ENCODE measurements around the gene TRPV2.
A peak's percentile ranks its signal among the peaks of the same experiment; 100 is the strongest.
"Not testable (repeated sequence)": the region's sequence is repeated elsewhere in the genome, so short reads cannot be mapped to it uniquely, and the experiment has no call there.

TRPV2 gene

DNA sequence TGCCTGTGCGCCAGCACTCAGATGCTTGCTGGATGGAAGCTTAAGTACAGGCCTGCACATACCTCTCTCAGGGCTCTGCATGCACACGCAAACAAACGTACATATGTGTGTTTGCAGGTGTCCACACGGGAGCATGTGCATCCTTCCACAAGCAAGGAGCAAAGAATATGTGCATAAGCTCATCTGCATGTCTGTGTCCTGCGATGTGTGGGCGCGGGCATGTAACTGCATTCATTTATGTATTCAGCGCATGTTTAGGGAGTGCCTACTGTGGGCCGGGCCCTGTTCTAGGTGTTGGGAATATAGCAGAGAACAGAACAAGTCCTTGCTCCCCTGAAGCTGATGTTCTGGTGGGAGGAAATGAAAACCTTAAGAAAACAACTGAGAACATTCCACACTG is 13.7 kb downstream of the TRPV2 start:
- DNase-seq = no peak
- in situ Hi-C loops (cut with HindIII; ENCODE audit: low pct_ligation_motif_present, low pct_unique_long_range_greater_than_20kb, low sequenced_read_pairs) = no loop called here

DNA sequence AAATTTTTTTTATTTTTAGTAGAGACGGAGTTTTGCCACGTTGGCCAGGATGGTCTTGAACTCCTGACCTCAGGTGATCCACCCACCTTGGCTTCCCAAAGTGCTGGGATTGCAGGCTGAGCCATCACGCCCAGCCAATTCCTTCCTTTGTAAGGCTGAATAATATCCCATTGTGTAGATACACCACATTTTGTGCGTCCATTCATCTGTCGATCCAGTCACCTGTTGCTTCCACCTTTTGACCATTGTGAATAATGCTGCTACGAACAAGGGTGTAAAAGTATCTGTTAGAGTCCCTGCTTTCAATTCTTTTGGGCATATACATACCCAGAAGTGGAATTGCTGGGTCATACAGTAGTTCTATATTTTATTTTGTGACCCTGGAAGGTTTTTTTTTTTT is 15.3 kb downstream of the TRPV2 start:
- DNase-seq = no peak
- in situ Hi-C loops (cut with HindIII; ENCODE audit: low pct_ligation_motif_present, low pct_unique_long_range_greater_than_20kb, low sequenced_read_pairs) = no loop called here

DNA sequence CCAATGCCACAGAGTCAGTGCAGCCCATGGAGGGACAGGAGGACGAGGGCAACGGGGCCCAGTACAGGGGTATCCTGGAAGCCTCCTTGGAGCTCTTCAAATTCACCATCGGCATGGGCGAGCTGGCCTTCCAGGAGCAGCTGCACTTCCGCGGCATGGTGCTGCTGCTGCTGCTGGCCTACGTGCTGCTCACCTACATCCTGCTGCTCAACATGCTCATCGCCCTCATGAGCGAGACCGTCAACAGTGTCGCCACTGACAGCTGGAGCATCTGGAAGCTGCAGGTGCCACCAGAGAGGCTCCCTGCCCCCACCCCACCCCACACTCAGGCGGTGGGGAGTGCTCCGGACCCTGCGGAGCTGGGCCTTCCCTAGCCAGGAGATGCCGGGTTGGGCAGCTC is 16.6 kb downstream of the TRPV2 start:
- in situ Hi-C loops (cut with HindIII; ENCODE audit: low pct_ligation_motif_present, low pct_unique_long_range_greater_than_20kb, low sequenced_read_pairs) = no loop called here
- DNase-seq = no peak

DNA sequence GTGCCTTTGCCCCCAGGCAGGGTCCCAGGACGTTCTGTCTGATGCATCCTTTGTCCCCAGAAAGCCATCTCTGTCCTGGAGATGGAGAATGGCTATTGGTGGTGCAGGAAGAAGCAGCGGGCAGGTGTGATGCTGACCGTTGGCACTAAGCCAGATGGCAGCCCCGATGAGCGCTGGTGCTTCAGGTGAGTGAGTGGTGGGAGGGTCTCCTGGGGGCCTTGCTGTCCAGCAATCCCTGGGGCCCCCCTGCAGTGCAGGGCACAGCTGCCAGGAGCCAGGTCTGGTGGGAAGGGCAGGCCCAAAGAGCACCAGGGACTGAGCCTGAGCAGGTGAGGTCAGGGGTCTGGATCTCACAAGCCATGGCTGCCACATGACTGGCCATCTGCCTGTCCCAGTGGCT is 18.1 kb downstream of the TRPV2 start:
- DNase-seq = no peak
- in situ Hi-C loops (cut with HindIII; ENCODE audit: low pct_ligation_motif_present, low pct_unique_long_range_greater_than_20kb, low sequenced_read_pairs) = no loop called here

DNA sequence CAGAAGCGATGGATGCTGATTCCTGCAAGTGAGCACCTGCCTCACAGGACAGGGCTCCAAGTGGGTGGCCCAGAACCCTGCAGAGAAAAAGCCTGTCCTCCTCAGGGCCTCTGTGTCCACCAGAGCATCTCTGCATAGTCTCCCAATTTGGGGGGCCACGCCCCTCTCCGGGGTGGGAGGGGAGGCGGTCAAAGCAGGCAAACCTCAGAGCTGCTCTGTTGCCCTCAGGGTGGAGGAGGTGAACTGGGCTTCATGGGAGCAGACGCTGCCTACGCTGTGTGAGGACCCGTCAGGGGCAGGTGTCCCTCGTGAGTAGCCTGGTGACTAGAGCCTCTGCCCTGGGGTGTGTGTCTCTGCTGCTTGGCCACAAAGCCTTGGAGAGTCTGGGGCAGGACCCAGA is 19.3 kb downstream of the TRPV2 start:
- DNase-seq = no peak
- in situ Hi-C loops (cut with HindIII; ENCODE audit: low pct_ligation_motif_present, low pct_unique_long_range_greater_than_20kb, low sequenced_read_pairs) = no loop called here

DNA sequence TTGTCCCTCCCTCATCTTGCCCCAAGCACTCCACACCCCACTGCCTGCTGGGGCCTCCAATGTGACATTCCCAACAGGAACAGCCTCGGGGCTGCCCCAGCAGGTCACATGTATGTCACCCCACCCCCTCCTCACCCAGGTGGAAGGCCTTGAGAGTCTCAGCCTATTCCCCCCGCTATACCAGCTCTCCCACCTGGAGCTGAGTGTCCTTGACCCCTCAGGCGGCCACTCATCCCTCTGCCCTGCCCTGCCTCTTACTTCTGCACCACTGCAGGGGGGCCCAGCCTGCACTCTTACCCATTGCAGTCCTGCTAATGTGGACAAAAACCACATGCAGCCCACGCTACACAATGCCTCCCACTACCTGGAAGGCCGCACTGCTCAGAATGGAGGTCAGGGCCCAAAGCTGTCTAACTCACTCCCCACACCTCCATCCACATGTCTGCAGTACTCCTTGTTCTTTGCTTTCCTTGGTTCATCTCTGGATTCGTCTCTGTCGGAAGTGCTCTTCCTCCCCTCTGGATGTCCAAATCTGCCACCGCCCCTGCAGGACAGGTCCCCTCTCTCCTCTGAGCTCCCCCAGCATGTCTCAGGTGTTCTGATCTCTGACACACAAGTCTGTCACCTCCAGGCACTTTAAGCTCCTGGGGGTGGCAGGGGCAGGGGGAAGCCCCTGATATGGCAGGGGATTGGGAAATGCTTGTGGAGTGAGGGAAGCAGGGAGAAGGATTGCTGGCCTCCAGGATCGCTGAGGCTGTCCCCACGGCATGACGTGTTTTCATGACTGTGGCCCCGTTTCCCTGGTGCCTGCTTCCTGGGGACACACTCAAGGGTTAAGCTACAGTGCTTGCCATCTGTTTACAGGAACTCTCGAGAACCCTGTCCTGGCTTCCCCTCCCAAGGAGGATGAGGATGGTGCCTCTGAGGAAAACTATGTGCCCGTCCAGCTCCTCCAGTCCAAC is 20.8 kb downstream of the TRPV2 start:
- DNase-seq = no peak
- in situ Hi-C loops (cut with HindIII; ENCODE audit: low pct_ligation_motif_present, low pct_unique_long_range_greater_than_20kb, low sequenced_read_pairs) = no loop called here

DNA sequence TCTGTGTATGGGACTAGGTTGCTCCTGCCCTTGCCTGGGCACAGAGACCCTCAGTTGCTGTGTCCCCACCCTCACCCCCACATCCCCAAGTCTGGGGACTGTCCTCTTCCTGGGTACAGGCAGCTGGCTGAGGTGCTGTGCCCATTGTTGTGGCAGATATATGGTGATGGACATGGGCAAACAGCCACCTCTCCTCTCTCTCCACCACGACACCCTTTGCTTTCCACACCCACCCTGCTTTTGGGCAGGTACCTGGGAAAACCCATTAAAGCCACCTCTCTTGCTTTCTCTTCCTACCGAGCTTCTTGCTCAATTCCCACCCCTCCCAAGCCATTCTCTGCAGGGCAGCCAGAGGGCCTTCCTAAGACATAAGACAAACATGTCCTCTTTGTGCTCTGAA is 21.7 kb downstream of the TRPV2 start:
- in situ Hi-C loops (cut with HindIII; ENCODE audit: low pct_ligation_motif_present, low pct_unique_long_range_greater_than_20kb, low sequenced_read_pairs) = no loop called here
- no peak for DNase-seq

DNA sequence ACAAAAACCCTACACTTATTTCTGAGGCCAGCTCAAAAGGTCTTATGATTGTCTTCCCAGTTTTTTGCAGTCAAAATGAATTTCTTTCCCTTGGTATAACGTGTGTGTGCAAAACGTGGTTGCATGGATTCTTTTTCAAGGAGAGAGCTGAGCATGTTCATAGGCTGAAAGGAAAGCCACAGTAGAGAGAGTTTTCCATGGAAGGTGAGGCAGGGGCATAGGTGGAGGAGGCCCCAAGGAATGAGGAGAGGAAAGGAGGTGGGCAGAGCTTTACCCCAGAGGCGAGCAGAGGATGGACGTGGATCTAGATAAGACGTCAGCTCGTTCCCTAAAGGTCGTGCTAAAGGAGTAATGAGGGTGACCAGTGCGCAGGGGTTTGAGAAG is 22.8 kb downstream of the TRPV2 start:
- DNase-seq = no peak
- in situ Hi-C loops (cut with HindIII; ENCODE audit: low pct_ligation_motif_present, low pct_unique_long_range_greater_than_20kb, low sequenced_read_pairs) = no loop called here

DNA sequence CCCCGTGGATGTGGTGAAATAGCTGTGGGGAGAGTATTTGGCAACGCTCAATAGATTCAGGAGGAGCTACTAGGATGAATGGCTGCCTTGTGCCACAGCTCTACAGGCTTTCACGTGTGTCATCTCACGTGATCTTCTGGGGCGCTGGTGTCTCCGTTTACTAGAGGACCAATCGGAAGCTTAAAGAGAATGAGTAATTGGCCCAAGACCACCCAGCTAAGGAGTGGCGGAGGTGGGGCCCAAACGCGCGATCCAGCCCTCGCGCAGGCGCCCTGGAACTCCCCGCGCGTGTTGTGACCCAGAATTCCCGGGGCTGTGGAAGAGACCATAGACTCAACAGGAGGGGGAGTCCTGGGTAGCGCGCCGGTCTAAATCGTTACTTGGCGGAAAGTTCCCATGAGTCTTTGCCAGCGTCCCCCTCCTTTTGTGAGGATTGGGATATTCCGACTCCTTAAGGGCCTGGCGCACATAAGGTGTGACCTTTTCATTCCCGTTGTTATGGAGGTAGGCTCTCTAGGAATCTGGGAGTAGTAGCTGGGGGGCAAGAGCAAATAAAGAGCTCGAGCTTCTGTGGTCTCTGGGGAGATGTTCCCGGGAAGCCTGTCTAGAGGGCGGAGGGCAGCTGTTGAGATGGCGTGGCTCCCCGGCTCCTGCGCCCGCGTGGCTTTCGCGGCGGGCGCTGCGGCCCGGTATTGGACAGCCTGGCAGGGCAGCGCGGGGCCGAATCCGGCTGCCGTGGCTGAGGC is 23.4 kb downstream of the TRPV2 start:
- in situ Hi-C loops (cut with HindIII; ENCODE audit: low pct_ligation_motif_present, low pct_unique_long_range_greater_than_20kb, low sequenced_read_pairs) = no loop called here
- peak; percentile 99 for DNase-seq

DNA sequence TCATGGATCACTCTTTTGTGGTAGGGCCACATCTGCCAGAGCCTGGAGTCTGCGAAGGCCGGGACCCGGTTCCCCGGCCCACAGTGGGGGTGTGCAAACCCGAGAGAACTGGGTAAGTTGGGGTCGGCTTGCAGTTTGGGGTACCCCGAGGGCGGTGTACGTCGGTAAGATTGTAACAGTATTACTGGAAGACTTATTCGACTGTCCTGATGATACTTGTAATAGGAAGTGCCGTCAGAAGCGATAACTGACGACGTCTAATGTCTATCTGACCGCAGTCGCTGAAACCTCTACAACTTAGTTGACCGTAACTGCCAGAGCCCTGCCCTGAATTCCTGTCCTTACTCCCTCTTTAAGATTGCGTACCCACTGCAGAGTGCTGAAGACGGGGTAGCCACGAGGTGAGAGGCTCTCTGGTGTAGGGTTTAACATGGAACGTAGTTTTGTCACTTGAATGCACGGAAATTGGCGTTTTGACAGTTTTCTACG is 24.0 kb downstream of the TRPV2 start:
- peak; percentile 41 for DNase-seq
- in situ Hi-C loops (cut with HindIII; ENCODE audit: low pct_ligation_motif_present, low pct_unique_long_range_greater_than_20kb, low sequenced_read_pairs) = no loop called here

DNA sequence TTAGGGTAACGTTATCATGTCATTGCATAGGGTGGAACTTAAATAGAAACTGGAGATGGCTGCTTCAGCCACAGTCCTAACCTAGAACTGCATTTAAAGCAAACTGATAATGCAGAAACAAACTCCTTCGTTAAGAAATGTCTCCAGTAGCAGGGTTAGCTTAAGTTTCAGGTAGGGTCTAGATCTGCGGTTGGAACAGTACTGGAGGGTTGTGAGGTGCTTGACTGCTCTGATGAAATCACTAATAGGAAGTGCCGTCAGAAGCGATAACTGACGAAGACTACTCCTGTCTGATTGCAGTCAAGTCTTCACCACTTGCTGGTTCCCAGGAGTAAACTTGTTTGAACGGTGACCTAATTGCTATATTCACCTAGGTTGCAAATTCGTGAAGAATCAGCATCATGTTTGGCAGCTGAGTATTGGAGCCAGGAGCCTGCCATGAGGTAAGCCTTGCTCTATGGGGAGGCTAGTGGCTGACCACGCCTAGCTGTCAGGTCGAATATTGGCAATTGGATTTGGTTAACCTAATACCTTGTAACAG is 24.5 kb downstream of the TRPV2 start:
- in situ Hi-C loops (cut with HindIII; ENCODE audit: low pct_ligation_motif_present, low pct_unique_long_range_greater_than_20kb, low sequenced_read_pairs) = no loop called here
- no peak for DNase-seq

DNA sequence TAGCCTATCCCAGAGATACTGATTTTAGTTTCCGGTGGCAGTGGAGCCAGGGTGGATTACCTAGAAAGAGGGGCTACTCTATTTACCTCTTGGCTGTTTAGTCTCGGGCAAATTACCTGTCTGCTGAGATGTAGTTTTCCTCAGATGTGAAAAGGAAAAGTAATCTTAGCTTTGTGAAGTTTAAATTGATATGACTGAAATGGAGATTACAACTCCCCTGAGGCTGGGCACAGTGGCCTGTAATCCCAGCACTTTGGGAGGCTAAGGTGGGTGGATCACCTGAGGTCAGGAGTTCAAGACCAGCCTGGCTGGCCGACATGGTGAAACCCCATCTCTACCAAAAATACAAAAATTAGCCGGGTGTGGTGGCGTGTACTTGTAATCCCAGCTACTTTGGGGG is 25.0 kb downstream of the TRPV2 start:
- in situ Hi-C loops (cut with HindIII; ENCODE audit: low pct_ligation_motif_present, low pct_unique_long_range_greater_than_20kb, low sequenced_read_pairs); DNase-seq: not testable (repeated sequence)

DNA sequence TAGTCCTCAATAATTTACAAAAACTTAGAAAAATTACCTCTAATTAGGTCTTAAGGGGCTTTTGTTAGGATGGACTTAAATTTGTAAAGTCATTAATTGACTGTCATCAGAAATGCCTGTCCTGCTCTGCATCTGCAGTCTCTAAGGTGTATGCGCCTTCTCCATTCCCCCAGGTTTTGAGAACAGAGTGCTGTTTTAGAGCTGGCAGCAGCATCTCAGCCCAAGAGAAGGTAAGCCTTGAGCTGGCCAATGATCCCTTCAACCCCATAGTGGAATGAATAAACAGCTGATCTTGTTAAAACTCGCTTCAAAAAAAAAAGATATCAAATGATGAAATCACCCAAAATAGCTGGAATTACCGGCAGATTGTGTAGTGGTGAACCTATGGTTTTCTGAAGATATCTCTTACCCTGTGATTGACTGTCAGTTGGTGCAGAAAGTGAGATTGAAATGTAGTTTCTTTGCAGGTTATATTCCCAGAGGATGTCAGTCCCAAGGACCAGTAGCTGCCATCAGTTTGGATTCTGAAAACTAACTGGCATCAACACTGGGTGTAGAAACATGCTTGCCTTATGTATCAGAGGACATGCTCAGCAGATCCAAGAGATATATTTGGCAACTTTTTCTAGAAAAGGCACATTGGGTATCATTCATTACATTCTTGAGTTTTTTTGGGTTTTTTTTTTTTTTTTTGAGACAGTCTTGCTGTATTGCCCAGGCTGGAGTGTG is 25.7 kb downstream of the TRPV2 start:
- in situ Hi-C loops (cut with HindIII; ENCODE audit: low pct_ligation_motif_present, low pct_unique_long_range_greater_than_20kb, low sequenced_read_pairs) = no loop called here

DNA sequence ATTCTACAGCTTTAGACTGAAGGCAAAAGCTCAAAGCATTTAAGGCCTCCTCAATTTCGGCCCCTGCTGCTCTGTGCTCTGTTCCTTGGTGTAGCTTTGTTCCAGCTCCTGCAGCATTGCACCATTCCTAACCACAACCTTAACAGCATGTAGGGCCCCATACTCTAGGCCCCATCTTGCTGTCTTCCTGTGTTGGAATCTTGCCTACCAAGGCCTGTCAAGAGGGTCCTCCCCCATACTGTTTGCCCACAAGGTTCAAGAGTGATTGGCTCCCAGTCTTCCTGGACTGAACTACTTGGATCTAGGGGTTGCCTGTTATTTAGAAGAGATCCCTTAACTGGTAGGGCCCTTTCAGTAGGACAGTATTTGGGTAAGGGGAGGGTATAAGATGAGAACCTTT is 26.8 kb downstream of the TRPV2 start:
- no peak for DNase-seq
- in situ Hi-C loops (cut with HindIII; ENCODE audit: low pct_ligation_motif_present, low pct_unique_long_range_greater_than_20kb, low sequenced_read_pairs) = no loop called here

More for the DNA sequence above, 25.7 kb downstream of the TRPV2 start:
- DNase-seq = no peak

DNA sequence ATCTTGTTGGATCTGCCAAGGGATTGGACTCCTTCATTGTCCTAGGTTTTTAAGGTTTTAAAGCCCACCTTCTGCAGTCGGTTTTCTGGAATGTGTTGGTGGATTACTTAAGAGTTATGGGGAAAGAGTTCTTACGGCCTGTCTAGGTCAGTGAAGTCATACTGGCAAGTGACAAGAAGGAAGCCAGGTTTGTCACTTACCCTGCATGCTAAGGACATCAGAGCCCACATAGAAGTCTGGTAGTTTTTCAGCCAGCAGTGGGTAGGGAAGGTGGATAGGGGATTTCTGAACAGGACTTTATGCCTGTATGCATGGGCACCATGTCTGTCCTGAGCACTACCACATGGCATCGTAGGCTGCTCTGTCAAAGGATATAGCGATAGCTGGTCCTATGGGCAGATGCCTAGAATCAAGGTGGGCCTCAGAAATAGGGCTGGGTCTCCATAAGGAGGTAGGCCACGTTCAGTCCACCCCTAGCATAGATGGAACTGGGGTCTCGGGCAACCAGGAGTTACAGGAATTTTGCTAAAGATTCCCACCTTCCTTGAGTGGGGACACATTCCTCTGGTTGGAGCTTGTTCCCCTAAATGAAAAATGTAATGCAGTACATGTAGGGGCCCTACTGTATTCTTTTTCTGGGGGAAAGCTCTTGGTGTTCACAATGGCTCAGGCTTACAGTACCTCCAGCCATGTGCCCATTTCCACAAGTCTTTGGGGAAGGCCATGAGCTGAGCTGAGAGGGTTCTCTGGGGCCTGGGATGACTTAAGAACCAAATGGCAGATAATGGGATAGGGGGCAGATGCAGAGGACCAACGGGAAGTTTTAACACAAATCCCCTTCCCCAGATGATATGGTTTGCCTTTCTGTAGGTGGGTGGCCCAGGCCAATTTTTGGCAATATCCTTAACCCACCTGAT is 27.5 kb downstream of the TRPV2 start:
- in situ Hi-C loops (cut with HindIII; ENCODE audit: low pct_ligation_motif_present, low pct_unique_long_range_greater_than_20kb, low sequenced_read_pairs) = no loop called here

DNA sequence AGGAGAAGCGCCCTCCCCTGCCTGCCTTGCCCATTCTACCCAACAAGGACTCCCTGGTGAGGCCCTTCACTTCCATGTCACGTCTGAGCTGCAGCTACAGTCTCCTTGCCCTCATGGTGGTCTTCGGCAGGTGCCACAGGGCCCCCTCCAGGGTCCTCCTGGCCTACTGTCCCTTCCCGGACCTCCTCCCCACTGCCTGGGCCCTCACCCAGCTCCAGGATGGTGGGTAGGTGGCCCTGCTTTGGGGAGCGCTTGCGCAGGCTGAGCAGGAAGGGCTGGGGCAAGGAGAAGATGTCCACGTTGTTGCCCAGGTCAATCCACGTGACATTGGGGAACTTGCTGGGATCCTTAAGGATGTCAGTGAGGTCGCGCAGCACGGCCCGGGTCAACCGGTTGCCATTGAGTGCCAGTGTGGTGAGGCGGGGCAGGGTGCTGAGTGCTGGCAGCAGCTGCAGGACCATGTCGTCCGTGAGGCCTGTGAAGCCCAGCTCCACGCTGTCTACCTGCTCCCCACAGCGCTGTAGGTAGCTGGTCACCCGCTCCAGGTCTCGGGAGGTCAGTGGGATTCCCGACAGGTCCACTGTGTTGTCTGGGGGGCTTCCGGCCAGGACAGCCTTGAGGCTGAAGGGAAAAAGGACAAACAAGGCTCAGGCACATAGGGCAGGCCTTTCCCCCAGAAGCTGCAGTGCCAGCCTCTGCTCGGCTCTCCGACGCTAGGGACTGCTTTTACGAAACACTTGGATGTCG is 28.3 kb downstream of the TRPV2 start:
- in situ Hi-C loops (cut with HindIII; ENCODE audit: low pct_ligation_motif_present, low pct_unique_long_range_greater_than_20kb, low sequenced_read_pairs) = no loop called here
- DNase-seq = no peak

More for the DNA sequence above, 27.5 kb downstream of the TRPV2 start:
- no peak for DNase-seq

DNA sequence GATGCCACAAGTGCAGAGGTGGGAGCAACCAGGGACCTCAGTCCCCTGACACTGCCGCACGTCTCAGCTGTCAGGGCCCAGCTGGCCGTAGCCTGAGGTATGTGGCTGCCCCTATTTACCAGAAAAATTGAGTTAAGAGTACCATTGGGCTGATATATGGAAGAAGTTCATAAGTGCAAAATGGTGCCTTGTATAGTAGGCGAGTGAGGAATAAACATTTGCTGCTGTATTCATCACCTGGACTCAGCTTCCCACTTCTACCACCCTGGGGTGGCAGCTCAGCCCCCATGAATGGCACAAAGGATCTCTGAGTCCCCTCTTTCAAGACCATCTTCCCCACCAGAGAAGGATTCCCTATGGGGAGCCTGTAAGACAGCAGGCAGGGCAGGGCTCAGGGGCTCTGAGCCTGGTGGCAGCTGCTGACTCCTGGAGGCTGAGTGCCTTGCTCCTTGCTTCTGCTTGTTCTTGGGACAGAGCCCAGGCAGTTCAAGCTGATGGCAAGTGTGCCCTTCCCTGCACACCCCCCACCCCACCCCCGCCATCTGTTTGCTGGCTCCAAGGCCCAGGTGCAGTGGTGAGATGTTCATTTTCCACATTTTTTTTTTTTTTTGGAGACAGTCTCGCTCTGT is 29.0 kb downstream of the TRPV2 start:
- DNase-seq = no peak
- in situ Hi-C loops (cut with HindIII; ENCODE audit: low pct_ligation_motif_present, low pct_unique_long_range_greater_than_20kb, low sequenced_read_pairs) = no loop called here
